PC-3 (cell line): ENCODE results near the gene GAB2. TPM values are rescaled to one million over a fixed set of nuclear protein-coding genes. Genes with fewer than 3 reads are reported as not detected.

Source experiments
- ATAC-seq: fragments of 200-7000 bp; cut with Tn5 transposase; 2 replicates; pipeline ENCODE4 v1.9.1; 2020; ENCODE audit warnings: mild to moderate bottlenecking, moderate library complexity
- BruUV-seq: library from RNA; stranded (reverse); fragments of 400-500 nt; replicated peaks from 2 replicates; lab custom pipeline; 2021; lab: Mats Ljungman, UMichigan
- CTCF ChIA-PET: fragments of 300-600 bp; sonication (Branson Sonifier 250); formaldehyde crosslinking; loops from one replicate; lab custom pipeline; 2022; ENCODE audit warnings: antibody characterized with exemption; lab: Charles Lee
- POLR2A ChIA-PET: fragments of 300-600 bp; sonication (Branson Sonifier 250); formaldehyde crosslinking; loops from one replicate; lab custom pipeline; 2022; ENCODE audit warnings: antibody characterized with exemption; ENCODE audit not compliant: unreplicated experiment; lab: Charles Lee
- DNase-seq: peaks from one replicate; pipeline ENCODE4 v3.0.0-alpha.2; 2015
- H2AFZ ChIP-seq: fragments of 300-600 bp; sonication (generic); 2 replicates; pipeline ENCODE4 v1.6.0; 2016; ENCODE audit warnings: antibody characterized with exemption, low read length
- H3F3A ChIP-seq: fragments of 300-600 bp; sonication (generic); one replicate; pipeline ENCODE4 v1.6.0; 2017; ENCODE audit warnings: antibody characterized with exemption, low read length, control low read depth, mild to moderate bottlenecking; ENCODE audit not compliant: unreplicated experiment
- H3K27ac ChIP-seq: fragments of 300-600 bp; sonication (generic); 2 replicates; pipeline ENCODE4 v1.5.1; 2016; ENCODE audit warnings: mild to moderate bottlenecking, low read length
- H3K27me3 ChIP-seq: fragments of 300-600 bp; sonication (generic); 2 replicates; pipeline ENCODE4 v1.6.1; 2016; ENCODE audit warnings: low read length, mixed read lengths
- H3K36me3 ChIP-seq: fragments of 300-600 bp; sonication (generic); 2 replicates; pipeline ENCODE4 v1.6.1; 2016; ENCODE audit warnings: low read depth, mixed run types, low read length, mixed read lengths
- H3K4me1 ChIP-seq: fragments of 300-600 bp; sonication (generic); 2 replicates; pipeline ENCODE4 v1.5.1; 2016; ENCODE audit warnings: low read length; ENCODE audit not compliant: insufficient read depth
- H3K4me2 ChIP-seq: fragments of 300-600 bp; sonication (generic); 2 replicates; pipeline ENCODE4 v1.6.0; 2016; ENCODE audit warnings: low read length
- H3K4me3 ChIP-seq: fragments of 300-600 bp; sonication (generic); 2 replicates; pipeline ENCODE4 v1.5.1; 2016; ENCODE audit warnings: mild to moderate bottlenecking, low read length, mixed read lengths
- H3K79me2 ChIP-seq: fragments of 300-600 bp; sonication (generic); 2 replicates; pipeline ENCODE4 v1.6.1; 2017; ENCODE audit warnings: low read length, mixed read lengths
- H3K9ac ChIP-seq: fragments of 300-600 bp; sonication (generic); 2 replicates; pipeline ENCODE4 v1.6.0; 2016; ENCODE audit warnings: mild to moderate bottlenecking, low read length
- H3K9me2 ChIP-seq: fragments of 300-600 bp; sonication (generic); replicated peaks from 2 replicates; pipeline ENCODE4 v1.6.1; 2016; ENCODE audit warnings: mixed run types, low read length, mixed read lengths
- H3K9me3 ChIP-seq: fragments of 300-600 bp; sonication (generic); 2 replicates; pipeline ENCODE4 v1.6.1; 2016; ENCODE audit warnings: low read length, mixed read lengths
- H4K20me1 ChIP-seq: fragments of 300-600 bp; sonication (generic); 2 replicates; pipeline ENCODE4 v1.6.1; 2016; ENCODE audit warnings: low read length, mixed read lengths
- EZH2 ChIP-seq: fragments of 300-600 bp; sonication (generic); IDR thresholded peaks from one replicate; pipeline ENCODE4 v1.6.1; 2017; ENCODE audit warnings: antibody characterized with exemption, mild to moderate bottlenecking, low read length; ENCODE audit not compliant: unreplicated experiment
- EZH2phosphoT487 ChIP-seq: fragments of 300-600 bp; sonication (generic); IDR thresholded peaks from 2 replicates; pipeline ENCODE4 v1.6.1; 2018; ENCODE audit warnings: mild to moderate bottlenecking, antibody characterized with exemption, low read length, borderline replicate concordance
- intact Hi-C: fragments of 100-400 bp; cut with micrococcal nuclease; formaldehyde crosslinking; loops from 2 replicates; pipeline ENCODE4 v1.9.0; 2023
- total RNA-seq: library from RNA; depleted of rRNA; stranded (reverse); fragments of >200 nt; gene quantifications from 2 replicates; pipeline ENCODE4 v1.2.3, GENCODE V29; 2014
- TF ChIP-seq, protein P1 (sequence below): fragments of 300-600 bp; sonication (generic); conservative IDR thresholded peaks from 2 replicates; pipeline ENCODE4 v1.5.1; 2017; ENCODE audit warnings: antibody characterized with exemption, low read depth, mild to moderate bottlenecking, low read length

The GAB2 gene
- total RNA-seq, 1 experiment from 2014 or later: 7.1 TPM

DNA sequence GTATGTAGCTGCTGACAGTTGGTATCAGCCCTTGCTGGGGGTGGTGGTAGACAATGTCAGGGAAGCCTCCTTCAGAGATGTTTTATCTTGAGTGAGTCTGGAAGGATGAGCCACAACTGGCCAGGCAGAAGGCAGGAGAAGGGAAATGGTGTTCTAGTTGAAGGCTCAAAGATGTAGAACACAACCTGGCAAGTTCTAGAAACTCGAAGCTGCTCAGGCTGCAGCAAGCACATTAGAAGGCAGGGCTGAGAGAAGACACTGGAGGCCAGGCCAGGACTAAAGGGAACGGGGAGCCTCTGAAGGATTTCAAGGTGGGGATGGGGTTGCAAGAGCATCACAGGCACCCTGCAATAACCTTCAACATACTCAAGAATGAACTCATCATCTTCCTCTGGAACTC, 188.5 kb downstream of the GAB2 start:
- no peak overlapping the region for H2AFZ ChIP-seq
- CTCF ChIA-PET: interaction anchor here (2.3 kb wide), 1 partner anchor 335 kb away, joined by 15 read pairs; no protein-coding TSS in a partner anchor
- no peak for ATAC-seq
- POLR2A ChIA-PET: no interaction called here
- H3K4me2 ChIP-seq: no peak overlapping the region
- peaks cover 5% of the 10 kb centered on the region; the same call in 1 of the 2 replicates for H3K36me3 ChIP-seq
- DNase-seq: no peak
- TF ChIP-seq EZH2 (no peak), EZH2phosphoT487 (no peak)
- TF ChIP-seq, protein P1, sequence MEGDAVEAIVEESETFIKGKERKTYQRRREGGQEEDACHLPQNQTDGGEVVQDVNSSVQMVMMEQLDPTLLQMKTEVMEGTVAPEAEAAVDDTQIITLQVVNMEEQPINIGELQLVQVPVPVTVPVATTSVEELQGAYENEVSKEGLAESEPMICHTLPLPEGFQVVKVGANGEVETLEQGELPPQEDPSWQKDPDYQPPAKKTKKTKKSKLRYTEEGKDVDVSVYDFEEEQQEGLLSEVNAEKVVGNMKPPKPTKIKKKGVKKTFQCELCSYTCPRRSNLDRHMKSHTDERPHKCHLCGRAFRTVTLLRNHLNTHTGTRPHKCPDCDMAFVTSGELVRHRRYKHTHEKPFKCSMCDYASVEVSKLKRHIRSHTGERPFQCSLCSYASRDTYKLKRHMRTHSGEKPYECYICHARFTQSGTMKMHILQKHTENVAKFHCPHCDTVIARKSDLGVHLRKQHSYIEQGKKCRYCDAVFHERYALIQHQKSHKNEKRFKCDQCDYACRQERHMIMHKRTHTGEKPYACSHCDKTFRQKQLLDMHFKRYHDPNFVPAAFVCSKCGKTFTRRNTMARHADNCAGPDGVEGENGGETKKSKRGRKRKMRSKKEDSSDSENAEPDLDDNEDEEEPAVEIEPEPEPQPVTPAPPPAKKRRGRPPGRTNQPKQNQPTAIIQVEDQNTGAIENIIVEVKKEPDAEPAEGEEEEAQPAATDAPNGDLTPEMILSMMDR: no peak
- no peaks in the 10 kb centered on the region for H3K9me3 ChIP-seq
- intact Hi-C loops: no loop called here
- H3F3A ChIP-seq: no peaks in the 10 kb centered on the region
- peaks cover 11% of the 10 kb centered on the region for H3K4me1 ChIP-seq
- H3K79me2 ChIP-seq: no peaks in the 10 kb centered on the region
- H3K9me2 ChIP-seq: no peaks in the 10 kb centered on the region
- no peak overlapping the region for H3K27ac ChIP-seq
- no peaks in the 10 kb centered on the region for H3K27me3 ChIP-seq
- no TSS peak for BruUV-seq
- H3K4me3 ChIP-seq: no peak overlapping the region
- H3K9ac ChIP-seq: no peak overlapping the region
- no peaks in the 10 kb centered on the region for H4K20me1 ChIP-seq

DNA sequence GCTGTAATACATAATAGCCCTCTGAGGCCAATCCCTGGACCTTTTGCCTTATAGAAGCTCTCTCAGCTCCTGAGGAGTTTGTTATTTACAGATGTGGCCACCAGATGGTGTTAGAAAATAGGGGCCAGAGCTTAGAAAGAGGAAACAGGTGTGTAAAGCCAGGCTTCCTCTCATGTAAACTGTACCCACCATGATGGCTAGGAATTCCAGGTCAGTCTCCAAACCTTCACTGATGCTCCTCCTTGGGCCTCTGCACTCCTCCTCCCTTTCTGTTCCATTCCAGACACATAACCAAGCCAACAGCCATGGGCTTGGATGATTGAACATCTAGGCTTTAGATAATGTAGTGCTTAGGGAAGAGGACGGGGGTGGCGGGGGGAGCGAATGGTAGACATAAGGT, 189.2 kb downstream of the GAB2 start:
- peak; percentile 81 for ATAC-seq
- no peaks in the 10 kb centered on the region for H3K9me2 ChIP-seq
- no peak overlapping the region for H3K4me3 ChIP-seq
- no peaks in the 10 kb centered on the region for H3K9me3 ChIP-seq
- no TSS peak for BruUV-seq
- TF ChIP-seq, protein P1: peak; percentile 87
- TF ChIP-seq EZH2: no peak
- intact Hi-C loops: loop anchor here (1.0 kb wide), 3 partner anchors 79 to 336 kb away; no protein-coding TSS in a partner anchor
- no peak overlapping the region for H2AFZ ChIP-seq
- ChIA-PET POLR2A (interaction anchor here (0.6 to 1.0 kb wide), 2 partner anchors 40 to 336 kb away, joined by 3 to 5 read pairs; partner anchors contain the start of gene KCTD21), CTCF (interaction anchor here (0.6 to 2.3 kb wide), 11 partner anchors 48 to 357 kb away, joined by 3 to 16 read pairs (median 4); partner anchors contain the start of gene GAB2)
- H3K36me3 ChIP-seq: peaks cover 5% of the 10 kb centered on the region; the same call in 1 of the 2 replicates
- H3K9ac ChIP-seq: no peak overlapping the region
- peak; percentile 86 for DNase-seq
- H3K4me1 ChIP-seq: peaks cover 11% of the 10 kb centered on the region
- no peaks in the 10 kb centered on the region for H3K79me2 ChIP-seq
- H3K4me2 ChIP-seq: no peak overlapping the region
- no peaks in the 10 kb centered on the region for H3K27me3 ChIP-seq
- H3F3A ChIP-seq: no peaks in the 10 kb centered on the region
- no peak overlapping the region for H3K27ac ChIP-seq
- H4K20me1 ChIP-seq: no peaks in the 10 kb centered on the region

DNA sequence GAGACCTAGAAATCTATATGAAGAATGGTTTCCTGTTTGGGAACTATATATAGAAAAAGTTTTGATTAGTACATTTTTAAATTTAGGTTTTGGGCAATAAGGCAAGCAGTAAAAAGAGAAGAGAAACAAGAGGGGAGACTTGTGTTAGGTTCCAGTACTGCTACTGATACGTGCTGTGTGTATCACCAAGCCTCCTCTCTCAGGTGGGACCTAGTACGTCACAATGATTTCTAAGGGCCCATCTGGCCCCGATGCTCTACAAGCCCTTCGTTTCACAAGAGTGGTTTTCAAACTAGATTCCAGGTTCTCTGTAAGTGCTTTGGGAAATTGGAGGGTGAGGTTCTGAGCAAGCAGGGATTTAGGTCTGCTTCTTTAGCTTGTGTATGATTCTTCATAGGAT, 189.7 kb downstream of the GAB2 start:
- intact Hi-C loops: loop anchor here (1.0 kb wide), 3 partner anchors 79 to 336 kb away; no protein-coding TSS in a partner anchor
- H3K4me2 ChIP-seq: no peak overlapping the region
- H3K27ac ChIP-seq: no peak overlapping the region
- H3K4me1 ChIP-seq: peaks cover 11% of the 10 kb centered on the region
- H2AFZ ChIP-seq: no peak overlapping the region
- no peaks in the 10 kb centered on the region for H3K9me3 ChIP-seq
- H3F3A ChIP-seq: no peaks in the 10 kb centered on the region
- TF ChIP-seq, protein P1: no peak
- TF ChIP-seq EZH2: no peak
- TF ChIP-seq EZH2phosphoT487: no peak
- no peaks in the 10 kb centered on the region for H4K20me1 ChIP-seq
- no peaks in the 10 kb centered on the region for H3K27me3 ChIP-seq
- no peaks in the 10 kb centered on the region for H3K79me2 ChIP-seq
- no peak overlapping the region for H3K4me3 ChIP-seq
- peaks cover 5% of the 10 kb centered on the region; the same call in 1 of the 2 replicates for H3K36me3 ChIP-seq
- DNase-seq: no peak
- CTCF ChIA-PET: interaction anchor here (0.6 to 2.3 kb wide), 12 partner anchors 39 to 358 kb away, joined by 3 to 16 read pairs (median 4); partner anchors contain the start of genes GAB2, KCTD21 and USP35
- H3K9me2 ChIP-seq: no peaks in the 10 kb centered on the region
- POLR2A ChIA-PET: interaction anchor here (1.0 kb wide), 1 partner anchor 337 kb away, joined by 5 read pairs; no protein-coding TSS in a partner anchor
- no peak for ATAC-seq
- BruUV-seq: no TSS peak
- H3K9ac ChIP-seq: no peak overlapping the region
